Body of pancreas (tissue), 4 donors: Measurements from ENCODE around the gene SRGAP1. TPM values are rescaled to one million over a fixed set of nuclear protein-coding genes. Genes with fewer than 3 reads are reported as not detected.

Experiments used
- ATAC-seq: fragments of 150-250 bp; one replicate; pipeline ENCODE4 v1.9.1; 2016
- DNase-seq, 4 donors: peaks; one replicate each; pipeline ENCODE4 v3.0.0-alpha.2; 2019
- H3K27ac ChIP-seq, 4 donors: fragments of 200-600 bp; sonication (generic); 1 replicate in 3 of 4; 2 replicates in 1 of 4; pipeline versions ENCODE4 v1.5.1 to v1.6.1; 2016 to 2019; ENCODE audit warnings: mild to moderate bottlenecking in 1 of 4, mixed read lengths in 1 of 4, moderate library complexity in 1 of 4
- H3K27me3 ChIP-seq, 2 donors: fragments of 200-600 bp; sonication (generic); one replicate each; pipeline ENCODE4 v1.6.0; 2016; ENCODE audit warnings: mild to moderate bottlenecking in 1 of 2
- H3K36me3 ChIP-seq, 2 donors: fragments of 200-600 bp; sonication (generic); replicated peaks in 1 of 2; 2 replicates each; pipeline ENCODE4 v1.5.1; 2016; ENCODE audit warnings: low read depth in 2 of 2; ENCODE audit not compliant: insufficient read depth in 1 of 2
- H3K4me1 ChIP-seq: fragments of 200-600 bp; sonication (generic); one replicate; pipeline ENCODE4 v1.6.0; 2016
- H3K4me3 ChIP-seq, 2 donors: fragments of 200-600 bp; sonication (generic); 1 replicate in 1 of 2; 2 replicates in 1 of 2; pipeline ENCODE4 v1.5.1; 2016 to 2019
- H3K9me3 ChIP-seq, 3 donors: fragments of 200-600 bp; sonication (generic); 1 replicate in 2 of 3; 2 replicates in 1 of 3; pipeline ENCODE4 v1.5.1; 2016
- CTCF ChIP-seq, 7 experiments: fragments of 450-650 bp in 4 of 7; fragments of 200-600 bp in 3 of 7; sonication (generic) in 3 of 7; IDR thresholded peaks; one replicate each; pipeline ENCODE4 v1.5.1; 2016 to 2019; ENCODE audit warnings: antibody characterized with exemption in 7 of 7
- POLR2A ChIP-seq, 3 donors: fragments of 450-650 bp; IDR thresholded peaks; one replicate each; pipeline ENCODE4 v1.6.1; 2016; ENCODE audit warnings: antibody characterized with exemption in 3 of 3, mild to moderate bottlenecking in 2 of 3
- WGBS, 2 donors: methylation state at CpG; one replicate each; pipeline ENCODE4 v1.1.5; 2017; 5-methylcytosine and 5-hydroxymethylcytosine counted together
- intact Hi-C: fragments of 100-400 bp; cut with DNase I; formaldehyde crosslinking; loops from one replicate; pipeline ENCODE4 v1.15.1; 2023
- total RNA-seq, 2 donors: library from RNA; depleted of rRNA; stranded (reverse); fragments of >200 nt; gene quantifications; one replicate each; pipeline ENCODE4 v1.1.0, GENCODE V29; 2016

SRGAP1 gene
- total RNA-seq, 2 donors from 2014 or later, result 8.8 to 14.8 TPM

- DNase-seq, result no peak
- Histone ChIP-seq H3K4me1 (peaks cover 8% of the 10 kb centered on the region), H3K36me3 (no peaks in the 10 kb centered on the region), H3K4me3 (no peak overlapping the region), H3K27ac (no peak overlapping the region), H3K9me3 (no peaks in the 10 kb centered on the region), H3K27me3 (no peaks in the 10 kb centered on the region)
- no peak for ATAC-seq
- intact Hi-C loops, result no loop called here
- TF ChIP-seq CTCF (IDR thresholded peaks at IDR 0.05), result no peak
- TF ChIP-seq POLR2A (IDR thresholded peaks at IDR 0.05), result no peak
Measured at GRCh38 chr12:63998584-63998983, 154.1 kb downstream of the SRGAP1 start.

- Histone ChIP-seq H3K4me1 (peaks cover 1% of the 10 kb centered on the region), H3K27me3 (no peaks in the 10 kb centered on the region), H3K36me3 (no peaks in the 10 kb centered on the region), H3K27ac (no peak overlapping the region), H3K9me3 (no peaks in the 10 kb centered on the region), H3K4me3 (no peak overlapping the region)
- TF ChIP-seq CTCF (IDR thresholded peaks at IDR 0.05) (no peak), POLR2A (IDR thresholded peaks at IDR 0.05) (no peak)
- ATAC-seq (no peak), DNase-seq (no peak)
- 91 to 93% methylated on average over 3 of the region's 3 CpGs for WGBS, 2 donors
- intact Hi-C loops, result no loop called here
Measured at GRCh38 chr12:63999853-64000252, 155.4 kb downstream of the SRGAP1 start.

GRCh38 chr12:64001439-64001838 is 156.9 kb downstream of the SRGAP1 start:
- no peak for ATAC-seq
- TF ChIP-seq POLR2A (IDR thresholded peaks at IDR 0.05), result no peak
- no peak for TF ChIP-seq CTCF (IDR thresholded peaks at IDR 0.05)

GRCh38 chr12:64004641-64005040 is 160.1 kb downstream of the SRGAP1 start:
- H3K27me3 ChIP-seq, result no peaks in the 10 kb centered on the region
- 88 to 98% methylated on average over 3 of the region's 3 CpGs for WGBS, 2 donors
- no peaks in the 10 kb centered on the region for H3K36me3 ChIP-seq
- ATAC-seq (no peak), DNase-seq (no peak)
- no peak overlapping the region for H3K27ac ChIP-seq
- no peak for TF ChIP-seq POLR2A (IDR thresholded peaks at IDR 0.05)
- no peak for TF ChIP-seq CTCF (IDR thresholded peaks at IDR 0.05)
- H3K4me3 ChIP-seq, result no peak overlapping the region
- H3K9me3 ChIP-seq, result no peaks in the 10 kb centered on the region
- H3K4me1 ChIP-seq, result no peaks in the 10 kb centered on the region
- intact Hi-C loops, result no loop called here

More at GRCh38 chr12:64001439-64001838, 156.9 kb downstream of the SRGAP1 start:
- Histone ChIP-seq H3K4me1 (no peaks in the 10 kb centered on the region), H3K9me3 (no peaks in the 10 kb centered on the region), H3K27ac (no peak overlapping the region), H3K36me3 (no peaks in the 10 kb centered on the region), H3K4me3 (no peak overlapping the region), H3K27me3 (no peaks in the 10 kb centered on the region)
- no peak for DNase-seq
- intact Hi-C loops, result no loop called here

- Histone ChIP-seq H3K36me3 (no peaks in the 10 kb centered on the region), H3K27me3 (no peaks in the 10 kb centered on the region), H3K27ac (no peak overlapping the region), H3K4me1 (no peaks in the 10 kb centered on the region), H3K9me3 (no peaks in the 10 kb centered on the region), H3K4me3 (no peak overlapping the region)
- TF ChIP-seq CTCF (IDR thresholded peaks at IDR 0.05), result no peak
- no peak for TF ChIP-seq POLR2A (IDR thresholded peaks at IDR 0.05)
- no peak for ATAC-seq
- intact Hi-C loops, result no loop called here
- DNase-seq, result no peak
- 67 to 87% methylated on average over 2 of the region's 2 CpGs for WGBS, 2 donors
Measured at GRCh38 chr12:64006211-64006825, 161.8 kb downstream of the SRGAP1 start.
